GM19395 (cell line): ENCODE measurements around the gene IQGAP2.
A peak's percentile ranks its signal among the peaks of the same experiment; 100 is the strongest.

ENCODE experiments used
- ATAC-seq: cut with Tn5 transposase; IDR thresholded peaks from one replicate; pipeline ENCODE4 v1.9.1; 2021; ENCODE audit warnings: mild to moderate bottlenecking, moderate library complexity; ENCODE audit not compliant: unreplicated experiment

Gene IQGAP2

DNA sequence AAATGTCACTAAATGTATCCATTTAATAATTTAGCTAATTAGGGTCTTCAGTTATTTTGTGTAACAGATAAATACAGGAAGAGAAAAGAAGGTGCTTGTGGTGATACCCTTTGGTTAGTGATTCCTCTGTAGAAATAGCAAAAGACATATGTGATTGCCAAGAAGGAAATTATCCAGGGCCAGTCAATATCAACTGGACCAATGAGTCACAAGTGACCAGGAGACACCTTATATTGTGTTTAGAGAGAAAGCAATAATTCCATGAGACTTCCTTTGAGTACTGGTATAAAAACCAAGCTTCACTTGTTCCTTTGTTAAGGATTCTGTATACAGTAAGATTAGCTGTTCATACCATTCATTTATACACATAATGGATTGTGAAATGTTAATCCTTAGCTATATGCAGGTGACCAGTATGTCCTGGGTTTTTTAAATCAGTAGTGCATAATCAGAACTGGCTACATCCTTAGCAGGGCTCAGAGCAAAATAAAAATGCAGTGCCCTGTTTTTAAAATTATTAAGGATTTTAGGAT, 301.1 kb downstream of the IQGAP2 start:
- no peak for ATAC-seq

DNA sequence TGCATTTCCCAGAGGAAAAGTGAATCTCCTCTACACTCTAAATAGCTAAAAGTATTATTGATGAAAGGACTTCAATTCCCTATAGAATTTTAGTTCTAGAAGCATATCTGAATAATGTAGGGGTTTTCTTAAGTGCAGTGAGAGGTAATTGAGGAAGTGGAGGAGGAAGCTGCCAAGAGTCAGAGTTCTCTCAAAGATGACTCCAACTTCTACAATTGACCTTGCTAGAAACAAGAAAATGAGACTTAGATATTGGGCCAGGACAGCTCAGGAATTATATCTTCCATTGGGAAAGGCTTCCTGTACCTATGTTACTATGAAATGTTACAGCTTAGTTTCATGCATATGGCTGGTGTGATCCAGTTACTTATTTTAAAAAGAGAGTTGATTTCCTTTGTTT, 302.5 kb downstream of the IQGAP2 start:
- ATAC-seq: no peak

DNA sequence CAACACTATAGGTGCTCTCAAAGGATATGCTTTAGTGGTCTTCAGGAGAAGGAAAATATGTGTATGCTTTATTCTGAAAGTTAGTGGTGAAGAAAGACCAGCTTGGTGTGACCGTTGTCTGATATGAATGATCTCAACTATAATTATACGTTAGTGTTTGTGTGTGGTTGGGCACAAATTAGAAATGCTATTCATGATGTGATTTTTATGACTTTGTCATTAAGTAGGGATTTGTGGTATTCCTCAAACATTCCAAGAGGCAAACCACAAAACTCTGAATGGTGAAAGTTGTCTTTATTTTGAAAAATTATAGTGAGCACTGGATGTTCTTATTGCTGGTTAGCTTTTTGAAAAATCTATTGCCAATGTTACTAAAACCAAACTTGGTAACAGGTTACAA, 306.7 kb downstream of the IQGAP2 start:
- ATAC-seq: no peak

DNA sequence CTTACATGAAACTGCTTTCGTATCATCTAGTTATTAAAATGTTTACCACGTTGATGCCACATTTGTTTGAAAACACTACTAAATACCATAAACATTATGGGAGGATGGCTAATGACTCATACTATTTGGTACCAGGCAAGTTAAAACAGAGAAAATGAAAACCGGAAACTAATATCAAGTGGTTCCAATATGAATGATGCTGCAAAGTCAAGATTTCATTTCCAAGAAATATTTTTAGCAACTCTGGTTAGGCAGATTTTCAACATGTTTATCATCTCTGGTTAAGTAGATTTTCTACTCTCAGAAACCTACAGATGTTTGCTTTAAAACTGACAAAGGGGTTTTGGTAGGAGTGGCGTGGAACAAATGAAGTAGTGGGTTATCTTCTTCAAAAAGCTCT, 307.9 kb downstream of the IQGAP2 start:
- peak; percentile 39 for ATAC-seq

DNA sequence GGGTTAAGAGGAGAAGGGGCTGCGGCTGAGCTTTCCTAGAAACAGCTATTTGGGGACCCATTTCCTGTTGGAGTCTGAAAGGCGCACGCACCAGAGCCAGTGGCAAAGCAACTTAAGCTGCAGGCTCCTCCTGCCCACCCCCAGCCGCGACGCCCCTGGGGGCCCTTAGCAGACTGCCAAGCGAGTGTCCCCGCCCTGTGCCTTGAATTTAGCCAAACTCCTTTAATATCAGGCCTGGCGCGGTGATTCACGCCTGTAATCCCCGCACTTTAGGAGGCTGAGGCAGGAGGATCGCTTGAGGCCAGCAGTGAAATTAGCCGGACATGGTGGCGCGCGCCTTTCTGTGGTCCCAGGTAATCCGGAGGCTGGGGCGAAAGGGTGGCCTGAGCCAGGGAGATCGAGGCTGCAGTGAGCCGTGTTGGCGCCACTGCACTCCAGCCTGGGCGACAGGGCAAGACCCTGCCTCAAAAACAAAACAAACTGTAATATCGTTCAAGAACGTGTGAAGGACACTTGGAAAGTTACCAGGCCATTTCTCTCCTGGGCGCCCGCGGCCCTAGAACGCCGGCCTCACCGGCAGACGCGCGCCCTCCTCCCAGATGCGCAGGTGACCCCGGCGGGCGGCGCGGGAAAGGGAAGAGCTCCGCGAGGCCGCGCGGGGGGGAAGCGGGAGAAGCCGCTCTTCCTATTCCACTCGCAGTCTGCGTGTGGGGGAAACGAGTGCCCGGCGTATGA, 311.8 kb downstream of the IQGAP2 start:
- ATAC-seq: no peak

DNA sequence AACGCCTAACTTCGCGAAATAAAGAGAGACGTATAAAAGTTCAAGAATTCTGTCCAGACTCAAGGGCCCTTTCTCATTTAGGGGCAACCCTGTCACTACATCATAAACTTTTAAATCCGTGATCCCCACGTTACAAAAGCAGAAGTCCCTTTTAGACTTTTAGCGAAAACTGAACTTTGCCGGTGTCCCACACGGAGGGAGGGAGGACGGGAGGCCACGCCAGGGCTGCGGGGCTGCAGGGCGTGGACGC, 312.3 kb downstream of the IQGAP2 start:
- ATAC-seq: no peak

DNA sequence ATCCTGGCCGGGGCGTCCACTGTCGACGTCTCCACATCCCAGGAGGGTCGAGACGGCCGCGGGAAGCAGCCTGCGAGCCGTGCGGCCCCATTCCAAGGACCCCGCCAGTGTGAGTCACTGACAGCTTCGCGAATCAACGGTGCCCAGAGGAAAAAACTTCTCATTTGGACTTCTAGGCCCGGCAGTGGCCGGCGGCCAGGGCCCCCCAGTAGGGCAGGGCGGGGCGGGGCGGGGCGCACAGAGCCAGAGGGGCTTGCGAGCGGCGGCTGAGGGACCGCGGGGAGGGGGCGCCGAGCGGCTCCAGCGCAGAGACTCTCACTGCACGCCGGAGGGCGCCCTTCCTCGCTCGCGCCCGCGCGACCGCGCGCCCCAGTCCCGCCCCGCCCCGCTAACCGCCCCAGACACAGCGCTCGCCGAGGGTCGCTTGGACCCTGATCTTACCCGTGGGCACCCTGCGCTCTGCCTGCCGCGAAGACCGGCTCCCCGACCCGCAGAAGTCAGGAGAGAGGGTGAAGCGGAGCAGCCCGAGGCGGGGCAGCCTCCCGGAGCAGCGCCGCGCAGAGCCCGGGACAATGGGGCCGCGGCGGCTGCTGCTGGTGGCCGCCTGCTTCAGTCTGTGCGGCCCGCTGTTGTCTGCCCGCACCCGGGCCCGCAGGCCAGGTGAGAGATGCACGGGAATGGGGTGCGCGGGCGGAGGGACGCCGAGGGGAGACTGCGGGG, 312.8 kb downstream of the IQGAP2 start, which contains the start of gene F2R:
Gene F2R, plus strand, starts transcription at position 391 of the 720 bp plus-strand sequence. Its CDS starts 182 bp downstream, at position 573.
- peak; percentile 55 for ATAC-seq

DNA sequence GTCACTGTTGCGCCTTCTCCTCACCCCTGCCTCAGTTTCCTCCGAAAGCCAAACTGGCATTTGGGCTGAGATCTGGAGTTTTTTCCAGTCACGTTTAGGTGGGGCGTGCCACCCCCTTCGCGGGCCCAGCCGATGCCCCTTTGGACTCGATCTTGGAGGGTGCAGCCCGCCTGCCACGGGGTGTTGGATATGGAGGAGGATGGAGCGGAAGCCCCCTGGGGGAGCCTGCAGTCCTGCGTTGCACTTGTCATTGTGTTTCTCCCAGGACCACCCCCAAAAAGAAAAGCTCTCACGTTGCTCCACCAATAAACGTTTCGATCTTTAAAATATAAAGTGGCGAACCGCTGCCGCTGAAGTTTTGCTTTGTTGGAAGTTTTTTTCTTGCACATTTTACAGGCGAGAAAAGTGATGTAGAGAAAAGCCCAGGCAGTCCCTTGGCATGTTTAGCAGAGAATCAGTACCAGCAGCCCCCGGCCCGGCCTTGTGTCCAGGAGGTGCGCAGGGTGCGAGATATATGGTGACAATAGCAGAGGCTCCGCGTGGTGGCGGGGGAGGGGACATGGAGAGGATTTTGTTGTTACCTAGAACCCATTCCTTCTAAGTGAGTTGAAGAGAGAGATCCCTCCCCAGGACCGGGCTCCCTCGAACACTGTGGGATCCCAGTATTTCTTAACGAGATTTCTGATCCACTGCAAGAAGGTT, 313.5 kb downstream of the IQGAP2 start:
- no peak for ATAC-seq

DNA sequence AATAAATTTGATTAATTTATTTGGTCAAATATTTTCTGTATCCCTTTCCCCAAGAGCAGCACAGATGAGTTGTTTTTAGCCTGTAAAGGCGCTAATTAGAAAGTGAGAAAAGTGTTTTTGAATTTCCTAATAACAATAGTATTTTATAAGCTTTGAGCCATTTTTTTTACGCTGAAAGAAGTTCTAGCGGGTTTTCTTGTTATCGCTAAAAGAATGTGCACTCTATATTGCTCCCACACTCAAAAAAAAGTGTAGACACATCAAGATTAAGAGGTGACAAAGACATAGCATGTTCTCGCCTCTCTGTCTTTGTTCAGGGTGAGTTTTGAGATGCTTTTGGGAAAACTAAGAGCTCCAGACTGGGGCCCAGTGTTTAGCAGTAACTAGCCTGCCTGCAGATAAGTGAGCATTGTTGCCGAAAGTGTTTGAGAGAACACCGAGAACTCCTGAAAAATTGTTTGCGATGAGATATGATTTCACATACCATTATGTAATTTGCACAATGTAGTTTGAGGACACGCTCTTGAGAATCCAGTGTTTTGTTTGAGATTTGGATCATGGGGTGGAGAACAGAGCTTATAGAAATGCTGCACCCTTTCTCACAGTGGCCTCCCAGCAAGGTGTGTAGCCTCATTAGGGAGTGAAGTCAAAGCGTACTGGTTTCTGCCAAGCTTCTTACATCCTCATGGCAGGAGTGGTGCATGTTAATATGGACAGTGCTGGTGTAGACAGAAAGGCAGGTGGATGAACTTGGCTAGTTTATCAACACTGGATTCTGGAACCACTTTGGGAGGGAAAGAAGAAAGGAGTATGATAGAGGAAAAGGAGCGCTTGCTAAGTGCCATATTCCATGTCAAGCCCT, 314.4 kb downstream of the IQGAP2 start:
- no peak for ATAC-seq

DNA sequence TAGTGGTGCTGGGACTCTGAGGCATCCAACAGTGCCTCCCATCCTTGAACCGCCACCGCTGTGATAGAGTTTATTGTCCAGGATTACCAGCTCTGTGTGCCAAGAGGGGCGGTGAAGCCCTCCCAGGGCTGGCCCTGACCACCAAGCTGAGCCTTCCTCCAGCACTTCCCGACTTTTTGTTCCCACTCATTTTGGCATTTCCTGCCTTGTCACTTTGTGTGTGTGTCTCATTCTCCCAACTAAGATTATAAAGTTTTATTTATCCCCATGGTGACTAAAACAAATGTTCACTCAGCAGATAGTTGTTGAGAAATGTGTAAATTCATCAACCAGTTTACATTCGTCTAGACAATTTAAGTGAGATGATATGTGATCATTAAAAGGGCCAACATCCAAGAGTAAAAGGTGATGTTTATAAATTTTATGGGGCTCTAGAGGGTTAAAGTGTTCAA, 315.3 kb downstream of the IQGAP2 start:
- ATAC-seq: no peak

DNA sequence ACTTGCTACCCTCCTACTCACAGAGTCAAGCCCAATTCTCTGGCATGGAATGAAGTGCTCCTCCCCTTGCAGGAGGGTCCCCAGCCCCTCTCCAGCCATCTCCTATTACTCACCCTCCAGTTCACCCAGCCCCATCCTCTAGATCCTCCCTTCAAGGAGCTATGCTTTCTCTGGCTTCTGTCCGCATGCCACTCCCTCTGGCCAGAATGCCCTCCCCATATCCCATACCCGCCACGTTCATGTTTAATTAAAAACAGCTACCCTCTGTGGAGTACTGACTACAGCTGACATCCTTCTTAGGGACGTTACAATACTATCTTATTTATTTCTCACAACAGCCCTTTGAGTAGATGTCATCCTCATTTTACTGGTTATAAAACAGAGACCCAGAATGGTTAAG, 315.8 kb downstream of the IQGAP2 start:
- ATAC-seq: no peak

DNA sequence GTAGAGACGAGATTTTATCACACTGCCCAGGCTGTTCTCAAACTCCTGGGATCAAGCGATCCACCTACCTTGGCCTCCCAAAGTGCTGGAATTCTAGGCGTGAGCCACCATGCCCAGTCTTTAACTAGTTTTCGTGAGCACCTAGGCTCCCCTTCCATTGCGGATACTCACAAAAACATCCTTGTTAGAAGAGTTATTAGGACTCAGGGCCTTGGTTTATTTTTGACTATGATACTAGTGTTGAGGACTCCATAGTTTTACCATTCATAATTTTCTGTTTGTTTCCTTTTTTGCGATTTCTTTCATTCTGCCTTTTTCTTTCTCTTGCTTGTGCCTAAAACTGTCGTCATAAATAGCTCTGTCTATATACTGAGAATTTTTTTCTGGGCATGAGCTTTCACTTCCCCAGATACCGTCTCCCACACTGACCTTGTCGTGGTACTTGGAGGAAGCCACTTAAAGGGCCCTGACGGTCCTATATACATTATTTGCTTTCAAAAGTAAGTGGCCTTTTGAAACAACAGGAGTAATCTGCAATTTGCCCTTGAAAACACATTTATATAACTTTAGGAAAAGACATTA, 318.0 kb downstream of the IQGAP2 start:
- ATAC-seq: peak; percentile 95

DNA sequence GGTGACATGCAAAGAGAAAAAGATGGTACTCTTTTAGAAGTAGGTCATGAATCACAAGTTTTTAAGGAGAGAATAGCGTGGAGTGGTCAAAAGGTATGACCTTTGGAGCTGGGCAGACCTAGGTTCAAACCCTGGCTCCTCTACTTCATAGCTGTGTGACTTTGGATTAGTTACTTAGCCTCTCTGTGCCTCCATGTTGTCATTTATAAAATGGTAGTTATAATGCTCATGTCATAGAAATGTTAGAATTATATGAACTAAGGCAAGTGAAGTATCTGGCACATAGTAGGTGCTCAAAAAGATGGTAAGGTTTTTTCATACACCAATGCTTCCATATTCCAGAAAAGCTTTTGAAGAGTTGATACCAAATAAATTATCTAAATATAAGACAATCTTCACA, 320.2 kb downstream of the IQGAP2 start:
- no peak for ATAC-seq

DNA sequence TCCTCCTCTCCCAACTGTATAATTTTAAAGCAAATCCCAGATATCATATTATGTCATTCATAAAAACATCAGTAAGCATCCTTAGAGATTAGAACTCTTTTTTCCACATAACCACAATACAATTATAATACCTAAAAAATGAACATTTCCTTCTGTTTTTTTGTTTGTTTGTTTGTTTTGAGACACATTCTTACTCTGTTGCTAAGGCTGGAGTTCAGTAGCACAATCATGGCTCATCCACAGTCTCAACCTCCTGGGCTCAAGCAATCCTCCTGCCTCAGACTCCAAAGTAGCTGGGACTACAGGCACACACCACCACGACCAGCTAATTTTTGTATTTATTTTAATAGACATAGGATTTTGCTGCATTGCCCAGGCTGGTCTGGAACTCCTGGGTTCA, 320.8 kb downstream of the IQGAP2 start:
- ATAC-seq: no peak

DNA sequence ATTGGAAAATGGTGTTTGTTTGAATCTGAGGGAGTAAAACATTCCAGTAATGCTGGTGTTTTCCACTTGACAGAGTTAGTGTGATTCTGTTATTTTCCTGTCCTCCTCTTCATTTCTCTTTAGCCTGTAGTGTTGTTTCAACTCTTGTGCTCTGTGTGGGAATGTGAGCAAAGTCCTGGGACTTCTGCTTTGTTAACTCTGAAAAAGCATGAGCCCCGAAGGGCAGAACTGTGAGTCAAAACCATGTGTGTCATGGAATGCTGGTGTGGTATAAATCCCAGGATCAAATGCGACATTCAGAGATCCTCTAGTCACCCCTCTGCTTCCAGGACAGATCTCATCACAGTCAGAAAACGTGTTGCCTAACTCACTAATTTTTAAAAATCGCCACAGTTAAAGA, 321.8 kb downstream of the IQGAP2 start:
- no peak for ATAC-seq

DNA sequence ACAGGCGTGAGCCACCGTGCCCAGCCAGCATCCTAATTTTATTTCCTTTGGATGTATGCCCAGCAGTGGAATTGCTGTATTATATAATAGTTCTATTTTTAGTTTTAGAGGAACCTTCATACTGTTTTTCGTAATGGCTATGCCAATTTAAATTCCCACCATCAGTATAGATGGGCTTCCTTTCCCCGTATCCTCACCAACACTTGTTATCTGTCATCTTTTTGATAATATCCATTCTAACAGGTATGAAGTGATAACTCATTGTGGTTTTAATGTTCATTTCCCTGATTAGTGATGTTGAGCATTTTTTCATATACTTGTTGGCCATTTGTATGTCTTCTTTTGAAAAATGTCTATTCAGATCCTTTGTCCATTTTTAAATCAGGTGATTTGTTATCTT, 325.9 kb downstream of the IQGAP2 start:
- no peak for ATAC-seq

DNA sequence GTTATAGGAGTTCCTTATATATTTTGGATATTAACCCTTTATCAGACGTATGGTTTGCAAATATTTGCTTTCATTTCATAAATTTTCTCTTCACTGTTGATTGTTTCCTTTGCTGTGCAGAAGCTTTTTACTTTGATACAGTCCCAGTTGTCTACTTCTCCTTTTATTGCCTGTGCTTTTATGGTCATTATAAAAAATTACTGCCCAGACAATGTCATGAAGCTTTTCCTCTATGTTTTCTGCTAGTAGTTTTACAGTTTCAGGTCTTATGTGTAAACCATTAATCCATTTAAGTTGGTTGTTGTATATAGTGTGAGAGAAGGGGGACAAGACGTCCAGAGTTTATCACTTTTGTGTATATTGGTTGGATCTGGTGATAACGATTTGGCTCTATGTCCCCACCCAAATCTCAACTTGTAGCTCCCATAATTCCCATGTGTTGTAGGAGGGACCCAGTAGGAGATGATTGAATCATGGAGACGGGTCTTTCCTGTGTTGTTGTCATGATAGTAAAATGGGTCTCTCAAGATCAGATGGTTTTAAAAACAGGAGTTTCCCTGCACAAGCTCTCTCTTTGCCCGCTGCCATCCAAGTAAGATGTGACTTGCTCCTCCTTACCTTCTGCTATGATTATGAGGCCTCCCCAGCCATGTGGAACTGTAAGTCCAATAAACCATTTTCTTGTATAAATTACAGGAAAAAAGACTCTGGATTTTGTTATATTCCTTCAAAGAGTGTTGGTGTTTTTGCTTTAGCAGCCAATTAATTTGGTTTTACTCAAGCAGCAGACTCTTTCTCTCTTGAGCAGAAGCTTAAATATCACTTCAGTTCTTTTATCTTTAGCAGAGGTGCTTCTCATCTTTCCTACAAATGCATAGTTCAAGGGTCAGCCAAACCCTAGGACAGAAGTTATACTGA, 326.5 kb downstream of the IQGAP2 start:
- ATAC-seq: no peak

DNA sequence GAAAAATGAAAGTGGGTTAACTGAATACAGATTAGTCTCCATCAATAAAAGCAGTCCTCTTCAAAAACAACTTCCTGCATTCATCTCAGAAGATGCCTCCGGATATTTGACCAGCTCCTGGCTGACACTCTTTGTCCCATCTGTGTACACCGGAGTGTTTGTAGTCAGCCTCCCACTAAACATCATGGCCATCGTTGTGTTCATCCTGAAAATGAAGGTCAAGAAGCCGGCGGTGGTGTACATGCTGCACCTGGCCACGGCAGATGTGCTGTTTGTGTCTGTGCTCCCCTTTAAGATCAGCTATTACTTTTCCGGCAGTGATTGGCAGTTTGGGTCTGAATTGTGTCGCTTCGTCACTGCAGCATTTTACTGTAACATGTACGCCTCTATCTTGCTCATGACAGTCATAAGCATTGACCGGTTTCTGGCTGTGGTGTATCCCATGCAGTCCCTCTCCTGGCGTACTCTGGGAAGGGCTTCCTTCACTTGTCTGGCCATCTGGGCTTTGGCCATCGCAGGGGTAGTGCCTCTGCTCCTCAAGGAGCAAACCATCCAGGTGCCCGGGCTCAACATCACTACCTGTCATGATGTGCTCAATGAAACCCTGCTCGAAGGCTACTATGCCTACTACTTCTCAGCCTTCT, 329.4 kb downstream of the IQGAP2 start:
- no peak for ATAC-seq

DNA sequence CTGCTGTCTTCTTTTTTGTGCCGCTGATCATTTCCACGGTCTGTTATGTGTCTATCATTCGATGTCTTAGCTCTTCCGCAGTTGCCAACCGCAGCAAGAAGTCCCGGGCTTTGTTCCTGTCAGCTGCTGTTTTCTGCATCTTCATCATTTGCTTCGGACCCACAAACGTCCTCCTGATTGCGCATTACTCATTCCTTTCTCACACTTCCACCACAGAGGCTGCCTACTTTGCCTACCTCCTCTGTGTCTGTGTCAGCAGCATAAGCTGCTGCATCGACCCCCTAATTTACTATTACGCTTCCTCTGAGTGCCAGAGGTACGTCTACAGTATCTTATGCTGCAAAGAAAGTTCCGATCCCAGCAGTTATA, 329.9 kb downstream of the IQGAP2 start:
- peak; percentile 53 for ATAC-seq
